ENCODE data around the gene ANKRD52.

The ANKRD52 gene

DNA sequence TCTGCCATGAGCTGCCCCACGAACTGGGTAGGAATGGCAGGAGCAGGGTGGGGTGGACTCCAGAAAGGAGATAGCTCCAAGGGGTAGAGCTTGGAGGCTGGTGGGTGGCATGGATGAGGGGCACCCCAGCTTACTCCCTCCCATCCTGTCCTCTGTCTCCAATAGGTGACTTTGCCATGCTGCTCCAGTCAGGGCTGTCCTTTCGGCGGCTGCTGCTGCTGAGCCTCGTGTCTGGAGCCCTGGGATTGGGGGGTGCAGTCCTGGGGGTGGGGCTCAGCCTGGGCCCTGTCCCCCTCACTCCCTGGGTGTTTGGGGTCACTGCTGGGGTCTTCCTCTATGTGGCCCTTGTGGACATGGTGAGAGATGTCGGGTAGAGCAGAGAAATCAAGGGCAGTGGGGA is 21.2 kb downstream of the ANKRD52 start:
- Histone ChIP-seq H3K79me2 (ENCODE audit: insufficient read depth, low read length) (no peaks in the 10 kb centered on the region), H3K9ac (ENCODE audit: low read depth, low read length) (no peak overlapping the region), H4K20me1 (ENCODE audit: insufficient read depth, low read length) (peaks cover 7% of the 10 kb centered on the region; the same call in 1 of the 2 replicates), H3K9me3 (ENCODE audit: insufficient read depth, low read length, severe bottlenecking) (no peaks in the 10 kb centered on the region), H3K27me3 (ENCODE audit: insufficient read depth, low read length, poor library complexity) (no peaks in the 10 kb centered on the region), H2AFZ (ENCODE audit: low read depth, low read length) (no peak overlapping the region), H3K4me3 (ENCODE audit: low read depth in 1 of 2, low read length in 2 of 2) (no peak overlapping the region), H3K4me1 (ENCODE audit: insufficient read depth, low read length) (no peaks in the 10 kb centered on the region), H3K36me3 (ENCODE audit: insufficient read depth, low read length) (peaks cover 57% of the 10 kb centered on the region), H3K4me2 (ENCODE audit: insufficient read depth, low read length) (no peak overlapping the region), H3K27ac (ENCODE audit: low read length) (no peak overlapping the region)
- DNase-seq (no peak), ATAC-seq (ENCODE audit: insufficient read depth, low read depth) (peak; percentile 20; the same call in 2 of the 3 replicates)
- TF ChIP-seq EZH2 (IDR thresholded peaks at IDR 0.05; ENCODE audit: borderline replicate concordance, low read depth, low read length, severe bottlenecking): no peak
- TF ChIP-seq, protein P1, sequence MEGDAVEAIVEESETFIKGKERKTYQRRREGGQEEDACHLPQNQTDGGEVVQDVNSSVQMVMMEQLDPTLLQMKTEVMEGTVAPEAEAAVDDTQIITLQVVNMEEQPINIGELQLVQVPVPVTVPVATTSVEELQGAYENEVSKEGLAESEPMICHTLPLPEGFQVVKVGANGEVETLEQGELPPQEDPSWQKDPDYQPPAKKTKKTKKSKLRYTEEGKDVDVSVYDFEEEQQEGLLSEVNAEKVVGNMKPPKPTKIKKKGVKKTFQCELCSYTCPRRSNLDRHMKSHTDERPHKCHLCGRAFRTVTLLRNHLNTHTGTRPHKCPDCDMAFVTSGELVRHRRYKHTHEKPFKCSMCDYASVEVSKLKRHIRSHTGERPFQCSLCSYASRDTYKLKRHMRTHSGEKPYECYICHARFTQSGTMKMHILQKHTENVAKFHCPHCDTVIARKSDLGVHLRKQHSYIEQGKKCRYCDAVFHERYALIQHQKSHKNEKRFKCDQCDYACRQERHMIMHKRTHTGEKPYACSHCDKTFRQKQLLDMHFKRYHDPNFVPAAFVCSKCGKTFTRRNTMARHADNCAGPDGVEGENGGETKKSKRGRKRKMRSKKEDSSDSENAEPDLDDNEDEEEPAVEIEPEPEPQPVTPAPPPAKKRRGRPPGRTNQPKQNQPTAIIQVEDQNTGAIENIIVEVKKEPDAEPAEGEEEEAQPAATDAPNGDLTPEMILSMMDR (IDR thresholded peaks at IDR 0.05; ENCODE audit: borderline replicate concordance, extremely low read depth, low read length, poor library complexity, severe bottlenecking): no peak

DNA sequence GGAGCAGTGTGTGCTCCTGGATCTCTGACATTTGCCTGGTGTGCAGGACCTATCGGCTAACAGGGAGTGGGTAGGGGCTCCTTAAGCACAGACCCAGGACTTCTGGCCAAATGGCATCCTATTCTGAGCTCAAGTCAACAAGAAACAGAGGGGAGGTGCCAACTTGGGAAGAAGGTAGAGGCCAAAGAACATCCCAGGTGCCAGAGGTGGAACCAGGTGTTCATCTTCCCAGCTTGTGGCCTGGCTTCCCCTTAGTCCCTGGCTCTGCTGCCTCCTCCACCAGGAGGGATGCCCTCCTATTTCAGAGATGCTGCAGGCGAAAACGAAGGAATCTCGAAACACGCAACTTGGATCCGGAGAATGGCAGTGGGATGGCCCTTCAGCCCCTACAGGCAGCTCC is 22.1 kb downstream of the ANKRD52 start:
- no peaks in the 10 kb centered on the region for H3K79me2 ChIP-seq (ENCODE audit: insufficient read depth, low read length)
- no peak overlapping the region for H2AFZ ChIP-seq (ENCODE audit: low read depth, low read length)
- H3K36me3 ChIP-seq (ENCODE audit: insufficient read depth, low read length): peaks cover 48% of the 10 kb centered on the region
- no peak overlapping the region for H3K4me3 ChIP-seq (ENCODE audit: low read depth in 1 of 2, low read length in 2 of 2)
- no peaks in the 10 kb centered on the region for H3K9me3 ChIP-seq (ENCODE audit: insufficient read depth, low read length, severe bottlenecking)
- no peak for DNase-seq
- H3K27me3 ChIP-seq (ENCODE audit: insufficient read depth, low read length, poor library complexity): no peaks in the 10 kb centered on the region
- no peak overlapping the region for H3K4me2 ChIP-seq (ENCODE audit: insufficient read depth, low read length)
- H3K4me1 ChIP-seq (ENCODE audit: insufficient read depth, low read length): no peaks in the 10 kb centered on the region
- H3K27ac ChIP-seq (ENCODE audit: low read length): no peak overlapping the region
- H3K9ac ChIP-seq (ENCODE audit: low read depth, low read length): no peak overlapping the region
- ATAC-seq (ENCODE audit: insufficient read depth, low read depth): no peak
- H4K20me1 ChIP-seq (ENCODE audit: insufficient read depth, low read length): 0 out of 2 replicates have a peak, but pooled peaks cover 5% of the 10 kb centered on the region
- TF ChIP-seq, protein P1 (IDR thresholded peaks at IDR 0.05; ENCODE audit: borderline replicate concordance, extremely low read depth, low read length, poor library complexity, severe bottlenecking): no peak
- TF ChIP-seq EZH2 (IDR thresholded peaks at IDR 0.05; ENCODE audit: borderline replicate concordance, low read depth, low read length, severe bottlenecking): no peak

DNA sequence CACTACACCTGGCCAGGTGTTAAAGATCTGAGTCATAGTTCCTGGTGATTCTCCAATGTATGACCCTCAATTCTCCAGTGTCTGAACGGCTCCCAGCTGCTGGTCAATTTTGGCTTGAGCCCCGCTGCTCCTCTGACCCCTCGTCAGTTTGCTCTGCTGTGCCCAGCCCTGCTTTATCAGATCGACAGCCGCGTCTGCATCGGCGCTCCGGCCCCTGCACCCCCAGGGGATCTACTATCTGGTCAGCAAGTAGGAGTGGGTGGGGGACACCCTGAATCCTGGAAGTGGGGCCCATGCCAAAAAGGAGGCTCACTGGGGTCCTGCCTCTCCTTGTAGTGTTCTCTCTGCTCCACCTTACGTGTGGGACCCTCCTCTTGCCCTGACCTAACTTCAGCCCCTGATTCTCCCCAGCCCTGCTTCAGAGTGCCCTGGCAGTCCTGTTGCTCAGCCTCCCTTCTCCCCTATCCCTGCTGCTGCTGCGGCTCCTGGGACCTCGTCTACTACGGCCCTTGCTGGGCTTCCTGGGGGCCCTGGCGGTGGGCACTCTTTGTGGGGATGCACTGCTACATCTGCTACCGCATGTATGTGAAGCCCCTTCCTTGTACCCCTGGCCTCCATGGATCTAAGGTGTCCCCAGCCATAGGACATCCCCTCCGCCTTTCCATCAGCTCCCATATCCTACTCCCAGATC is 23.3 kb downstream of the ANKRD52 start:
- Histone ChIP-seq H3K9ac (ENCODE audit: low read depth, low read length) (no peak overlapping the region), H3K79me2 (ENCODE audit: insufficient read depth, low read length) (no peaks in the 10 kb centered on the region), H3K4me2 (ENCODE audit: insufficient read depth, low read length) (no peak overlapping the region), H3K4me1 (ENCODE audit: insufficient read depth, low read length) (no peaks in the 10 kb centered on the region), H3K36me3 (ENCODE audit: insufficient read depth, low read length) (peaks cover 37% of the 10 kb centered on the region), H2AFZ (ENCODE audit: low read depth, low read length) (no peak overlapping the region), H3K9me3 (ENCODE audit: insufficient read depth, low read length, severe bottlenecking) (no peaks in the 10 kb centered on the region), H4K20me1 (ENCODE audit: insufficient read depth, low read length) (0 out of 2 replicates have a peak, but pooled peaks cover 5% of the 10 kb centered on the region), H3K4me3 (ENCODE audit: low read depth in 1 of 2, low read length in 2 of 2) (no peak overlapping the region), H3K27ac (ENCODE audit: low read length) (no peak overlapping the region), H3K27me3 (ENCODE audit: insufficient read depth, low read length, poor library complexity) (no peaks in the 10 kb centered on the region)
- DNase-seq (no peak), ATAC-seq (ENCODE audit: insufficient read depth, low read depth) (peak; percentile 15; the same call in 1 of the 3 replicates)
- TF ChIP-seq, protein P1 (IDR thresholded peaks at IDR 0.05; ENCODE audit: borderline replicate concordance, extremely low read depth, low read length, poor library complexity, severe bottlenecking): no peak
- TF ChIP-seq EZH2 (IDR thresholded peaks at IDR 0.05; ENCODE audit: borderline replicate concordance, low read depth, low read length, severe bottlenecking): no peak

Measured in DND-41 (cell line).